Stimulated activated CD8-positive, alpha-beta memory T cell treated with anti-CD3 and anti-CD28 coated beads, Interleukin-15, amount 100 ng/mL, for 4 hours (primary cell): ENCODE data around the gene KAZN.

Source experiments
- DNase-seq, 2 donors: peaks; one replicate each; pipeline ENCODE4 v3.0.0-alpha.2; 2020; ENCODE audit warnings: low read depth in 2 of 2

The KAZN gene

DNA sequence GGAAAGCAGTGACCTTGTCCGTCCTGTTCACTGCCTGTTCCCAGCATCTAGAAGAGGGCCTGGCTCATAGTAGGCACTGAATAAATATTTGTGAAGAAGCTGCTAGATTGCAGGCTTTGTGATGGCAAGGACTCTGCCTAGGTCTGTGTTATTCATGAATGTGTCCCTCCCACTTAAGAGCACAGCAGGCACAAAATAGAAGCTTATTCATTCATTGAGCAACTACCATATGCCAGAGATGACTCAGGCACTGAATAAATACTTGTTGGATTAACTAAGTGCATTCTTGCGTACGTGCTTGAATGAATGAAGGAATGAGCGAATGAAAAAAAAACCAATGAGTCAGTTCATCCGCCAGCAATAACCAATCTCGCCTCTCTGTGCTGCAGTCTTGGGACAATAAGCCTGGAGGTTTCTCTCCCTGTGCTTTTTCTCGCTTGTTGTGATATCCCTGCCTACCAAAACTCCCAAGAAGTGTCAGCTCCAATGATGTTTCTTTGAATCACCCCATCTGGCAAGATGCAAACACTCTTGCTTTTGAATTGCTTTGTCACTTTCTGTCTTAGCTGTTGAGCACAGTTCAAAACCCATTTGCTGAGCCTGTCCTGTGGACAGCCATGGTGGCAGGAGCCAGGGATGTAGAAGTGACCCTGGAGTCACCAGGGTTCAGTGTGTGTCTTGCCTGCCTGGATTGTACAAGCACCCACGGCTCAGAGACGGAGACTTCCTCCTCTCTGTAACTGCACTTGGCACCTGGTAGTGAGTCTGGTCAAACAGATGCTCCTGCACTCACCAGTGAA, 143.9 kb downstream of the KAZN start:
- DNase-seq: no peak

DNA sequence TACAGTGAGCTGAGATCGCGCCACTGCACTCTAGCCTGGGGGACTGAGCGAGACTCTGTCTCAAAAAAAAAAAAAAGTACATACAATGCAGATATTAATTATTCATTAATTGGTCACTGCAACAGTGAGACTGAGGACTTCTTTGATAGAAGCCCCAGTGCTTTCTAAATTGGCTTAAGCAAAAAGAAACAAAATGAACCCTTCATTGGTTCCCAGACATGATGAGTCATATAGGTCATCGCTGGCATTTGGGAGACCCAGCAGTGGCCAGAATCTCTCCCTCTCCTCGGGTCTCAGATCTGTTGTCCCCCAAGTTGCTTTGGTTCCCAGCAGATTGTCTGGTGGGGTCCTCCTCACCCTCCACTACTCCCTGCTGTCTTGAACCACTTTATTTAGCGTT, 144.9 kb downstream of the KAZN start:
- DNase-seq: no peak

DNA sequence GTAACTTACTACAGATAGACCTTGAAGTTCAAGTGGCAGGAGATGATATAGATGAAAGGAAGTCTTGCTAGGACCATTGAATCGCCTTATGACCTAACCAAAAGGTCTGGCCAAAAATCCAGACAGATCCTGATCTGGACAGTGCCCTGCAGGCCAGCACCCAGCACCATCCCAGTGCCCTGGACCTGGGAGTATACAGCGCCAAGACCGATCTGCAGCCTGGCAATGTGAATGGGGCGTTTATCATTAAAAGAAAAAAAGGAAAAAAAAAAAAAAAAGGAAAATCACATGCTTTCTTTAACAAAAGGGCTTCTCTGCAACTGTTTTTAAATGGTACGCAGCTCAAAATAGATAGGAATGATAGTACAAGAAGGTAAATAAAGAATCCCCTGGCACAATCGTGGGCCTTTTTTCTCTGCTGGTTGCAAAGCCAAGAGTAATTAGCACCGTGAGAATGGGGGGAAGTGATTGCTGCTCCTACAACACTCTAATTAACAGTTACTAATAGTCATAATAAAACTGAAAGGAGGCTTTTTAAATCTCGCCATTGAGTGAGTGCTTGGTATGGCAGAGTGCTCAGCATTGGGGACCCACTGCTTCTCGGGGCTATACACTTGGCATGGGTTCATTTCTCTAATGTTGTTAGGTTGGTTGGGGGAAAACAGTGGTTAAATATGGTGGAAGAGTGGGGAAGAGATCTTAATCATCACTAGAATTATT, 146.7 kb downstream of the KAZN start:
- DNase-seq: no peak

DNA sequence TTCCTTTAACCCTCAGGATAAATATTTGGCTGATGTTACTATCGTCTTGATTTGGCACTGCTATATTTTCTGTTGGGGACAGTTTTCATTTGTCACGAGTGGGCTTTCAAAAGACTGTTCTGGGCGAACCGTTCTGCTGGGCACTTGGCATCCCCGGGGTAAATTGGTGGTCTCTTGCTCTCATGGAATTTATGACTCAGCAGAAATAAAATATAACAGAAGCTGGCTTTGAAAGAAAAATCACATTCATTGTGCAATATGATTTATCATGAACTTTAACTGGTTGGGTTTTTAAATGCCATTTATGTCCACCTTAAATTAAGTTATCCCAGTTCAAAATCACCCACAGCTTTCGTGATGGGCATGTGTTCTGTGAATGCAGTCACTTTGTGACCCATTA, 147.3 kb downstream of the KAZN start:
- no peak for DNase-seq

DNA sequence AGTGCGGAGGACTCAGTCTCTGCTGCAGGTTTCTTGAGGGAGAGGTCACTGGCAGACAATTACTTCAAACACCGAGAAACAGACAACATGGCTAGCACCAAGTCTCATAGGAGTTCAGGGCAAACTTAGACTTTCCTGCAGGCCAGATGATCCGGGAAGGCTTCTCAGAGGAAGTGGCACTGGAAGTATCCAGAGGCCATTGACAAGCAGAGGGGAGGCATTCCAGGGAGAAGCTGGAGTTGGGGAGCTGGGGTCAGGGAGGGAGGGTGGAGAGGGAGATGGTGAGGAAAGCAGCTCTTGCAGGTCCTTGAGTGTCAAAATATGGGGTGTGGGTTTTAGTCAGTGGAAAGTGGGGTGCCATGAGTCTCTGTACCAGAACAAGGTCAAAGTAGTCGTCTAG, 147.9 kb downstream of the KAZN start:
- DNase-seq: no peak

DNA sequence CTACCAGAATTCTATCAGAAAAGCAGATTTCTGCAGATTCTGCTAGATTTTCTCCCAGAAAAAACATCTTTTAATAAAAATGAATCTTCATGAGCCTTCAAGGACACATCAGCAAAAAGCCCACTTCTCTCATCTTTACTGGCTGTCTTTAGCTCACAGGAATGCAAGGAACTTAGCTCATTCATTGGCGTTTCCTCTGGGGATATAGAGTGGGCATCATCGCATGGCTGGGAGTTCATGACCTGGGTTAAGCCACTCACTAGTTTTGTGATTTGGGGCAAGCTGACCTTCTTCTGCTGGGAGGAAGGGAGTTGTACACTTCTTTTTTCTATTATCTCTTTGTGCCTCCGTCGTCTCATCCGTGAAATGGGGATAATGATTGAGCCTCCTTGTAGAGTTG, 149.7 kb downstream of the KAZN start:
- DNase-seq: no peak

DNA sequence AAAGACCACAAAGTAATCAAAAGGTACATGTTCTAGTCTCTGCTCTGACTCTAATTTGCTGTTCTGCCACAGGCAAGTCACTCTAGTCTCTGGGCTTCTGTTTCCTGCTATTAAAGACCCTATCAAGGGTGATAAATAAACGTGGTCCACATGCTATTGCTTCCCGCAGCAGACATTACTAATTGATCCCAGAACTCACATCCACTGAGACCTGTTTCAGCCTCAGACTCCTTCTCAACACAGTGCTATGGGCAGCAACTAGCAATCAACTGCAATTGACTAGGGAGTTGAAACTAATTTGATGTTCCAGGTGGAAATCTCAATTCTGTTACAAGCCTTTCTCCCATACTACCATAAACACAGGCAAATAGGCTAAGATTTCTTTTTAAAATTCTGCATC, 150.5 kb downstream of the KAZN start:
- DNase-seq: no peak

DNA sequence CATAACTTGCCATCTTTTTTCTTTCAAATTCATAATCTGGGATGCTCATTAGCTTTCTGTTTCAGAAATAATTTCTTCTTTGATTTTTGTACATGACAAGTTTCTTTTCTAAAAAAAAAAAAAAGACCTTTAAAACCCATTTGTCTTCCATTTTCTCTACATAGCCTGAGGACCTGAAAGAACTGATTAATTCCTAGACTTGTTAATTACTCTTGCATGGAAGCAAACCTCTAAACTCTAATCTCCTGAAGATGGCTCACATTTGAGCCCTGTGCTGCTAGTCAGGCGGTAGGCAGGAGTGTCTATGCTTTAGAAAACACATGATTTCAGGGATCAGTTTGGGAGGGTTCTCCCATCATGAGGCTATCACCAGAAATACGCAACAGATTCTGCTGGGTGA, 152.0 kb downstream of the KAZN start:
- DNase-seq: no peak

DNA sequence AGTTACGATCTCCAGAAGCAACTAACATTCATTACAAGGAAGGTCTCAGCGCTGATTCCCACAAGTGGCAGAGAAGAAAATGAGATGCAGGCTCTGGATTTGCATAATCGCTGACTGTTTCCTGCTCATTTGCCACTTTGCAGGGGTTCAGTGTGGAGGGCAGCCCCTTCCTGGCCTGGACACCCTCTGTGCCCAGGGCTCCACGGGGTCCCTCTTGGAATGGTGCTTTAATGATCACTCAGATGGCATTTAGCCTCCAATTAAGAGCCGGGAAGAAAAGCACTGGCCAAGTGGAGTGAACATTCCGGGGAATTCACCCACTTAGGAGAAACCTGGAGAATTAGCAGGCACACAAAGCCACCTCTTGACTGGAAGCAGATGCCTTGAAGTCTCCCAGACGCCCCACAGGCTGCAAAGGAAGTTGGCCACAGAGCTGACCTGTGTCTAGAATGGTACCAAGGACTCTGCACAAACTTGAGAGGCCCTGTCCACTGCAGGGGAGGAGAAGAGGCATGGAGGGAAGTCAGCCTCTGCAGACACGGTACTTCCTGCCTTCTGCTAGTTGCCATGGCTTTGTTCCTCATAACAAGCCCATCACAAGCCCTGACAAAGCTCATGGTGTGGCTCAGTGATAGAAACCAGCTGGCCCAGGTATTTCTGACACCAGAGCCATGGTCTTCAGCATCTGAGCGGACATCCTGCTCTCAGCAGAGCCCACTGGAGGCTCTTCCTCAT, 157.2 kb downstream of the KAZN start:
- no peak for DNase-seq

DNA sequence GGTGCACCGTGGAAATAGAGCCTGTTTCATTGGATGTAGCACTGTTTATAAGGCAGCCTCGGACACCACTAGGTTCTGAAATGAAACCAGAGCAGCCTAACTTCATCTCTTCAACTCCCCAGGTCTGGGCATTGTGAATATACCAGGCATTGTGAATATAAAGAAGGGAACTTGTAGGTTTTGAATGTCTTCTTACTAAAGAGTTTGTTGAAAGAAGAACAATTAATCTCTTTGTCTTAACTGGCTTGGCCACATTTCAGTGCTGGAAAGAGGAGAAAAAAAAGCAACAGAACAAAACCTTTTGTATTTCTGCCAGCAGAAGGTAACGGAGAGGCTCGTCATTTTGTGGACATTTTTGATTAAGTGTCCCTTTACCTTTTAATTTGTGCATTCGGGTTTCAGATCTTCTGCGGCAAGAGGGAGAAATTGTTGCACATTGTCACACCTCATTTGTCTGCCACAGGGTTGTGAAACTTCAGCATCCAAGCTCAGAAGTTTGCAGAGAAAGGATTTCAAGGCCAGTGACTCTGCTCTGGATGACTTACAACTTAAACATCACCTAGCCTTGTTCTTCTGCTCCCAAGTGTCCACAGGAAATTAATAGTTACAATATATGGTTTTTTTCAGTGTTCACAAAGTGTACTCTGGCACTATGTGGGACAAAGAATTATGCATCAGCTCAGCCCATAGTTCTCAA, 158.3 kb downstream of the KAZN start:
- no peak for DNase-seq

DNA sequence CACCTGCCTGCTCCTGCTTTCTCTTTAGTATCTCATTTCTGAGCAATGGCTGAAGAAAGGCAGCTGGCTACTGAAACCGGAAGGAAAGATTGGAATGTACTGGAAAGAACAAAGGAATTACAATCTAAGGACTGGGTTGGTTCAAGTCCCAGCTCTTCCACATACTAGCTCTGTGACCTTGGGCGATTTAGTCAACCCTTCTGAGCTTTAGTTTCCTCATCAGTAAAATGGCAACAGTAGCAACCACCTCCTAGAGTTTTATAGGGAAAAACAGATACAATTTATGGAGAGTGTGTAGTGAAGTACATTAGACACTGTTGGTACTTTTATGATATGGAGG, 158.8 kb downstream of the KAZN start:
- DNase-seq: no peak

DNA sequence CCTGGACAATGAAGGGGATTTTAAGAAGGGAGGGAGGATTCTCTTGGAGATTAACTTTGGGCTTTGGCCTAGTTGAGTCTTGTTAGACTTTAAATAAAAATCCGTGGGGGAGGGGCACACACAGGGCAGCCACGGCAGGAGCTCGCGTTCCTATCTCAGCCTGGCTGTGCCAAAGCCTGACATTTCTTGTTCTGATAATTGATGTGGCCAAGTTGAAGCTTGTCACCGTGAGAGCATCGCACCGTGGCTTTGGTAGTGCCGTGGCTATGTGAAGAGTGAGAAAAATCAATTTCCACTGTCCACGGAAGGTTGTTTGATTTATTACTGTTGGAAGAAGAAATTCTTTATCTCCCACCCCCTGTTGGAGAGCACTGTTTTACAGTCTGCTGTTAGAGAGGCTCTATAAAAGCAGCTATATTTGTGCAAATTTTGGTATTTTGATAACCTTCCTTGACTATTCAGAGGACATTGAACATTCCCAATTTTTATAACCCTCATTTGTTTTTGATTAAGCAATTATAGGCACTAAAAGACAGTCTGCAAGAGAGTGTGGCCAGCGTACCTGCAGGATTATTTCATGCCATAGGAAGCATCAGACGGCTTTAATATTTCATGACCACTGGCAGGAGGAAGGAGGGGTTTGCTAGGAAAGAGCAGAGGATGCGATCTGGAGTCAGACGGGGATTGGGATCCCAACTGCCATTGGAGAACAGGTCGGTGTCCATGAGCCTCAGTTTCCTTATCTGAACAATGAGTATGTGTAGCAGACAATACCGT, 160.7 kb downstream of the KAZN start:
- DNase-seq: no peak

DNA sequence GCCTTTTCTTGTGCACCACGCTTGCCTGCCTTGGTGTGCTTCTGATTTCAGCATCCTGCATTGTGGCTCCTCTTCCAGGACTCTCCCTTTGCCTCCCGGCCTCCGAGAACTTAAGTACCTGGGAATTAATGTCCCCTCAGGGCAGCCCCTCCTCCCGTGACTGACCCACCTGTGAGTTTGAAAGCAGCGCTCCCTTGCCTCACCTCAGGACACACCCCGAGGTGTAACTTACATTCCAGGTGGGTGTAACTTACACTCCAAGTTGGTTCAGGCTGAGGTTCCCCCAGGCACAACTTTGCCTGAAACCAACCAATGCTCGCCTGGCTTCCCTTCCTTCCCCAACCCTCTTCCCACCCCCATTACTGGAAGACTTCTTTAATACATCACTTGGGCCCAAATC, 161.4 kb downstream of the KAZN start:
- DNase-seq: no peak

DNA sequence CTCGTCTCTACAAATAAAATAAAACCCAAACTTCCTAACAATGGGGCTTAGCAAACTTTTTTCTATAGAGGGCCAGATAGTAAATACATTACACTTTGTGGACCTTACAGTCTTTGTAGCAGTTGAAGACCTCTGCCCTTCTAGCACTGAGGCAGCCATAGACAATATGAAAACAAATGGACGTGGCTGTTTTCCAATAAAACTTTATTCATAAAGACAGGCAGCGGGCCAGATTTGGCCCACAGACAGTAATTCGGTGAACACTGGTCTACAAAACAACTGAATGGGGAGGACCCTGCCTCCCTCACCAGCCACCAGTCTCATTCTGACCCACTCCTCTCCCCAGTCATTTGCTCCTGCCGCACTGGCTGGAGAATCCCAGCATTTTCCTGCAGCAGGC, 162.3 kb downstream of the KAZN start:
- no peak for DNase-seq

DNA sequence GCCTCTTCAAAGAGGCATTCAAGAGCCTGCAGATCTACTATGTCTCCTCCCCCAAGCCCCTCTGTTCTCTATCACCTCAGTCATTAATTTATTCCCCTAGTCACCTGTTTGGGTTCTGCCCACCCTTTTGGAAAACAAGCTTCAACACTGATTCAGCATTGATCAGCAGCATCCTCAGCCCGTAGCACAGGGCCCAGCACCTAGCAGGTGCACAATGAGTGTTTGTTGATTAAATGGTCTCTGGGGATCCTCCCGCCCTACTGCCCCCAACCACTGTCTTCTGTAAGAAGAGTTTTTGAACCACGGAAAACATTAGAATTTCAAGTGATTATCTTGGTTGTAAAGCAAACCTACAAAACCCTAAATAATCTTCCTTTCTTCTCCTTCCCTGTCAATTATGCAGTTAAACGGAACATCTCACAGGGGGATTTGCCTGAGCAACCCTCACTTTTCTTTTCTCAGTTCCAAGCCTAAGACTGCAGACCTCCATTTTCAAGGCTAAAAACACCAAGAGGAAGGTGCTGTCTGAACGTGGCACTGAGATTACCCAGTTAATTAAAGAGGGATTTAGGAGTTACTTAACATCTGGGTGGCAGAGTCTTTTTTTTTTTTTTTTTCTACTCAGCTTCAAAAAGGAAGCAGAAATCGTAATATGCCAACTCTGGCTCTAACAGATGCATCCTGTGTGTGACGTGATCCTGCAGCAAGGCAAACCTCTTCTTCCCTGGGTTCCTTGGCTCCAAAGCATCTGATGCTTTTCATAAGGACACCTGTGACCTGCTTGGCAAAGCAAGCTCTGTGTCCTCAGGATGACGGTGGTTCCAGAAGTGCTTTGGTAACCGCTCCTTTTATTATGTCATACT, 163.0 kb downstream of the KAZN start:
- no peak for DNase-seq

DNA sequence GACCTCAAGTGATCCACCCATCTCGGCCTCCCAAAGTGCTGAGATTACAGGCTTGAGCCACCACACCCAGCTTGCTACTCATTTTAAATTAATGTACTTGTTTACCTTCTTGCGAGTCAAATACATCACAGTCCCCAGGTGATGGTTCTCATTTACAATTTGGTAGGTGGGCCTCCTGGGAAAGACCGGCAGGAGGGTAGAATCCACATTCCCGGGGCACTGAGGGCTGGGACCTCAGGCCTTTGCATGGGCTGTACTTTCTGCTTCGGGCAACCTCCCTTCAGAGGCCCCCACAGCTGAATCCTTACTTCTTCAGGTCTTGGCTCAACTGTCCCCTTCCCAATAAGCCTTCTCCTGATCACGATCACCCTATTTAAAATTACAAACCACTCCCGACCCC, 165.5 kb downstream of the KAZN start:
- DNase-seq: no peak

DNA sequence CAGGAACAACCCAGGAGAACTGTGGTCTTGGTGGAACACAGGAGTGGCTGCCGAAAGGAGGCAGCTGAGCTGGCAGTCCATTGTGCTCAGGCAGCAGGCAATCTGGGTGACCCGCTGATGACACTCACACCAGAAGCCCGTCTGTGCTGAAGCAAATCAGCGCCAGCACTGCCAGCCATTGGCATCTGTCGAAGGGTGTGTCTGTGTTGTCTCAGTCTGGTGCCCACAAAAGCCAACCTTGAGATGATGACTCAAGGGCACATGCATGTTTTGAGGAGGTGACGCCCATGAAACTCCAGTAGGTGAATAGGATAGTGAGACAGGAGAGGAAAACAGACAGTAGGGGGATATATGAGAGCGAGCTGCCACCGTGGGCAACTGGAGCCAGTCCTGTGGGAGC, 167.3 kb downstream of the KAZN start:
- no peak for DNase-seq

DNA sequence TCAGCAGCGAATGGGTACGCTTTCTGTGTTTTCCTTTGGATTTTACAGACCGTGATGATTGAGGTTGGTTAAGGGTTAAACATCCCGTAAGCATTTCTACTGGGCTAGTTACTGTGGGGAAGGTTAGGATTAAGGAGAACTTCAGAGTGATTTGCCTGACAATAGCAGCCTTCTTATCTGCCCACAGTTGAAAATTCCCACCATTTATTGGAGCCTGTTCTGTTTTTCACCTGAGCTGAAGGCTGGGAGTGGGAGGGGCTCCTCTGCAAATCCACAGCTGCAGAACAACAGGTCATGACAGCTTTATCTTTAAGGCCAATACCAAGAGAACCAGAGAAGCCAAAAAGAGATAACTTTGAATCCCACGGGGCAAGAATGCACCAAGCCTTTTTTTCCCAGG, 168.6 kb downstream of the KAZN start:
- DNase-seq: no peak

DNA sequence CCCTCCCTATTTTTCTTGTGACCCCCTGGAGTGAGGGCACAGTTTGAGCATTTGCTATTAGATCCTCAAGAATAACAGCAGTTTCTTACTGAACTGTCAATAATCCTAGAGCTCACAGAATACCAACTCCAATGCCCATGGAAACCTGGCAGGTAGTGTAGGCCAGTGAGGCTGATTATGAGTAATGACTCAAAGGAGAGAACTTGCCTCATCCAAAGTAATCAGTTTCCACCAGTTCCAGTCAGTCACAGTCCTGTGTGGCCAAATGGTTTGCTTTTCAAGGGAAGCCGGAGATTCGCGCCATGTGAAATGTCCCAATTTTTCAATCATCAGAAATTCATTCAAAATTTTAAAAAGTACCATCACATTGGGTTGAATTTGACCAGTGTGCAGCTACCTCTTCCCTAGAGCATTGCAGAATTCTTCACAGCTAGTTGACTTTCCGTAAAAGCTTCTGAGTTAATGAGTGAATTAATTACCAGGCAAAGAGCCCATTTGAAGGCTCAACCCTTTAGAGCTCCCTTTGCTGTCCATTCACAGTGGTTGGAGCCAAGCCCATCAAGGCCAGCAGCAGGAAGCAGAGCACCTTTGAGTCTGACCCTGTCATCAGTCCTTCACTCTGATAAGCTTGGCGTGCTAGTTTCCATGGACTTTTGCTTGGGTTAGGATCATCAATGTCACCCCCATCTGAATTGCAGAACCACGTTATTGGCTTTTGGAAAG, 170.3 kb downstream of the KAZN start:
- no peak for DNase-seq
